GM20431 (cell line): ENCODE measurements around the gene RASSF8.
"Not testable (repeated sequence)": the region's sequence is repeated elsewhere in the genome, so short reads cannot be mapped to it uniquely, and the experiment has no call there.

ENCODE experiments used
- in situ Hi-C: fragments of 300-500 bp; cut with MseI, MboI; formaldehyde crosslinking; loops from one replicate; pipeline ENCODE4 v1.15.0; 2020; ENCODE audit warnings: low sequenced_read_pairs; ENCODE audit not compliant: unreplicated experiment

The RASSF8 gene

DNA sequence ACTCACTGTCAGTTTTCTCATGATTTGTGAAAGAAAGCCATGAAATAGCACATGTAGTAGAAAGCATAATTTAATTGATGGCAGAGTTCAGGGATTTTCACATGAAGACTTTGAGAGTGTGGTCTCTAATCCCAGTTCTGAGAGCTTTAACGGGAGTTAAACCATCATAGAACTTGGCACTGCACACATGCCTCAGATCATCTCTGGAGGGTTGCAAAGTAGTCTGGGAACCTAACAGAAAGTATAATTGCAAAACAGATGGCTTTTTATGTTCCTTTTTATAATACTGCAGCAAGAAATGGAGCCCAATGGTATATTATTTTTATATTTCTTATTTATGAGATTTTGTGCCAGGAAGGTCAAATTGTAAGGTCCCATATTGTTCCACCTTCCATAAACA is 88.4 kb downstream of the RASSF8 start:
- in situ Hi-C loops, result no loop called here

DNA sequence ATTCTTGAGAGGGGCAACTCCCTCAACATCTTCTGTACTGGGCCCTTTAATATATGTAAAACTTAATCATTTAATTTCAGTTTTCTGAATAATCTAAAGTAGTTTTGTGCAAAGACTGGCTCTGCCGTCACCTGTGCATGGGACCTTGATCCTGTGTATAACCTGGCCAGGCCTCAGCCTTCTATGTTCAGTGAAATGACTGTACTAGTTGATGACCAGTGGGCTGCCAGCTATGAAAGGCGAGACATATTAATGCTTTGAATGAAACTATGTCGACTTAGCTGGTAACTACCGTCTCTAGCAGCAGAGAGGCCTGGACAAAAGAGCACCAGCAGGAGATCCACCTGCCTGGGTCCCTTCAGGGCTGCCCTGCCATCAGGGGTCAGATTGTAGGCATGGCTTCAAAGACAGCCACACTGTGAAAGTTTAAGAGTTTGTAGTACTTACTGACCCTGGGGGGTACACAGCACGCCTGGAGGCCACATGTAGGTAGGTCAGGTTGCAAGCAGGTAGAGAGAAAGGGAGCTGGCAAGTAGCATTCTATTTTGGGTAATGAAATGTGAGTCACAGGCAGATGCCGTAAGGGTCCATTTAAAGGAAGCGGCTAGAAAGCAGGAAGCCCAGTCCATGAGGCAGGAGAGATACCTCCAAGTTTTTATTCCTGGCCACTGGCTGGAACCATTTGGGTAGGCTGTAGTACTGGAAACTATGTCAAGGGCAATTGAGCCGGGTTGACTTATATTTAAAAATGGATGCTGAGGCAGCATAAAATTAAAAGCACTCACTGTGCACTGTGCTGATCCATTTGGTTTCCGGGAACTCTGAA is 89.1 kb downstream of the RASSF8 start:
- in situ Hi-C loops, result no loop called here

- in situ Hi-C loops, result no loop called here
These were observed 94.2 kb downstream of the RASSF8 start for GRCh38 chr12:26052652-26053051.

DNA sequence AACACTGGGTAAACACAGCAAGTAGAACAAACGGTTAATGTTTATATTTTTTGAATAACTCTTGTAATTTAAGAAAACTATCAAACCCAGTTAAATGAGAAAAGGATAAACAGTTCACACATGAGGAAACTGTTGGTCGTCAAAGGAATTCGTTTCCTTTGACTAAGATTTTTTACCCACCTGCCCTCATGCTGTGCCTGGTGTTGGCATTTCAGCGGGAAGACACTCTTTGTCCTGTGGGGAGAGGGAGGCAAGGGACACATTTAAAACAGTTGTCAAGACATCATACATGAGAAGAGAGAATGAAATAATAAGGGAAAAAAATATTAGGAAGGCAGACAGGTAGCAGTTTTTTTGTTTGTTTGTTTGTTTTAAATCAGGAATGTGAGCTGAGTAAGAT is 95.9 kb downstream of the RASSF8 start:
- in situ Hi-C loops, result no loop called here

DNA sequence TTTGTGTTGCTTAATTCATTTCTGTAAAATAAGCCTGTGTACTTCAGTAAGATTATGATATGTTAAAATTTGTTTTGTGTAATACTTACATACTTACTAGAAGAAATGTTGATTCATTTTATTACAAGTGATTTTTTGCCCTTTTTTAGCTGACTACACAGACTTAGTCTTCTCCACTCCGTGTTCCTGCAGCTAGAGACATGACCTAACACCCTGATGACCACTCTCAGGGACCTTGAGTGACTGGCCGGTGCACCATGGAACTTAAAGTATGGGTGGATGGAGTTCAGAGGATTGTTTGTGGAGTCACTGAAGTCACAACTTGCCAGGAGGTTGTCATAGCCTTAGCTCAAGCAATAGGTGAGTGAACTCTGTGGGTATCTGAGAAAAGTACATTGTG is 96.6 kb downstream of the RASSF8 start:
- in situ Hi-C loops, result no loop called here

- in situ Hi-C loops, result no loop called here
These were observed 97.9 kb downstream of the RASSF8 start for GRCh38 chr12:26056335-26056734.

- in situ Hi-C loops, result not testable (repeated sequence)
These were observed 98.8 kb downstream of the RASSF8 start for GRCh38 chr12:26057271-26057670.

GRCh38 chr12:26058308-26058707 is 99.8 kb downstream of the RASSF8 start:
- in situ Hi-C loops, result no loop called here

DNA sequence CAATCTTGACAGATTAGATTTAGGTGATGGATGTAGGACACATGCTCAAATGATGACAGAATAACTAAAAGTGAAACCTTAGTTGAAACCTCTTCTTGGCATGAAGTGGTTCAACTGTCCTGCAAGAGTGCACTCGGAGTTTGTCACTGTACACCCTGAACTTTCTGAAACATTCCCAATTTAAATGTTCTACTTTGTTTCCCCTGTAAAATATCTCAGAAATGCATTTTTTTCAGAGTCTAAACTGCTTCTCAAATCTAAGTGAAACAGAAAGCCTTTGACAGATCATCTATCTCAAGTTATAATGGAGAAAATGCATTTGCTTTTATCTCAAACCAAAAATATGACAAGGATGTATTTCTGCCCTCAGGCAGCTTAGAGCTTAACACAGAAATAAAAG is 100.3 kb downstream of the RASSF8 start:
- in situ Hi-C loops, result no loop called here

- in situ Hi-C loops, result no loop called here
These were observed 103.5 kb downstream of the RASSF8 start for GRCh38 chr12:26062006-26062405.

DNA sequence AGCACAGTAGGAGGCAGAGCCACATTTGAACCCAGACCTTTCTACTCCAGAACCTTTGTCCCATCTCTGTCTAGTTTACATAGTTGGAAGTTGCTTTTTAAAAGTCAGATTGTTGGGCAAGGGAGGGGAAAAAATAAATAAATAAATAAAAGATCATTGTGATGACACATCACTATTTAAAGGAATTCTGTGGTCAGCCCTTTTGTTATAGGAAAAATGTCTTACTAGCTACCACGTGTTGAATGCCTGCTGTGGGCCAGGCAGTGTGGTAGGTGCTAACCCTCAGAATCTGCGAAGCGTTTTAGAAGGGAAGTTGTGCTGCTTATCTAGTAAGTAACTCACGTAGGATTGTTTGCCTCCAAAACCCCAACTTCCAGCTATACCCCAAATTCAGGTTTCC is 104.1 kb downstream of the RASSF8 start:
- in situ Hi-C loops, result no loop called here

DNA sequence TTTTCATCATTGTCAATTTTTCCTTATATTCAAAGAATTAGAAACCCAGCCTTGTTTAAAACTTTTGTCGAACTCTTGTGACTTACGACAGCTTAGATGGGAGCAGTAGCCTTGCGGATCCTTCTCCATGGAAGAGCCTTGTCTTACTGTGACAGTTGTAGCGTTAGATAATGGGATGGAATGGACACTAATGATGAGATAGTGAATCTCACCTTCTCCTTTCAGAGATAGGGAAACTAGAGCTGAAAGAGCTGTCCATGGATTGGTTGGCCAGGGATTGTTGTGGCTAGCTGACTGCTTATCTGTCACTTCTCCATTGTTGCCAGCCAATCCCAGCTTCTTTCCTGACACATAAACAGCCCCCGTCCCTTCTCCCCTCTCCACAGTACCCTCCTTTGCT is 107.0 kb downstream of the RASSF8 start:
- in situ Hi-C loops, result no loop called here

DNA sequence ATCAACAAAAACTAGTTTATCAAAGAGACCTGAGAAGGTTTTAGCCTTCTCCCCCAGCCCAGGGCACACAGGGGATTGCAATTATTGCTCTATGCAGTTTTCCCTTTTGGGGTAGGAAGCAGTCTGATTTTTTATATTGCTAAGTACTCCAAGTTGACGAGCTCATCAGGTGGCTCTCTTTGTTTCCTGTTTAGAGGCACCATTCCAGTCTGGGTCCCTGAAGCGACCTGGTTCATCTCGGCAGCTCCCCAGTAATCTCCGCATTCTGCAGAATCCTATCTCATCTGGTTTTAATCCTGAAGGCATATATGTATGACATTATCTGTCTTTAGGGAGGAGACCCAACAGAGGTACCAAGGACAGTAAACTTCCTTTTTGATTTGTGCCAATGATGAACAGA is 110.0 kb downstream of the RASSF8 start:
- in situ Hi-C loops, result no loop called here

- in situ Hi-C loops, result no loop called here
These were observed 111.3 kb downstream of the RASSF8 start for GRCh38 chr12:26069796-26070195.

GRCh38 chr12:26077915-26078702 is 119.6 kb downstream of the RASSF8 start:
- in situ Hi-C loops, result loop anchor here (25.0 kb wide), 1 partner anchor 534 kb away; no protein-coding TSS in a partner anchor

GRCh38 chr12:26080911-26081310 is 122.4 kb downstream of the RASSF8 start:
- in situ Hi-C loops, result loop anchor here (25.0 kb wide), 1 partner anchor 531 kb away; no protein-coding TSS in a partner anchor

DNA sequence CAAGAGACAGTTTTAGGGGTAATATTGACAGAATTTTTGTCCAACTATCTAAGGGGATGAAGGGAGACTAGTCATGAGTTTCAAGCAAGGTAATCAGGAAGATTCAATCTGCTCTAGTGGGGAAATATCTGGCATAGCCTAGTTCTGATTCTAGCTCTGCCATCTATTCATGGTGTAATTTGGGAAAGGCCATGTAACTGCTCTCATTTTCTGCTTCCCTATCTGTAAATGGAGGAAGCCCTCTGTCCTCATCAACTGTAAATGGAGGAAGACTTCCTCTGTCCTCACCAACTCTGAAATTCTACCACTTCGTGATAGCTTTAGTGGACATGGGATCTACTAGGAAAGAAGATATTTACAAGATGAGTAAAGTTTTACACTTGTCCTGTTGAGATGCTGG is 128.5 kb downstream of the RASSF8 start:
- in situ Hi-C loops, result loop anchor here (25.0 kb wide), 1 partner anchor 525 kb away; no protein-coding TSS in a partner anchor

DNA sequence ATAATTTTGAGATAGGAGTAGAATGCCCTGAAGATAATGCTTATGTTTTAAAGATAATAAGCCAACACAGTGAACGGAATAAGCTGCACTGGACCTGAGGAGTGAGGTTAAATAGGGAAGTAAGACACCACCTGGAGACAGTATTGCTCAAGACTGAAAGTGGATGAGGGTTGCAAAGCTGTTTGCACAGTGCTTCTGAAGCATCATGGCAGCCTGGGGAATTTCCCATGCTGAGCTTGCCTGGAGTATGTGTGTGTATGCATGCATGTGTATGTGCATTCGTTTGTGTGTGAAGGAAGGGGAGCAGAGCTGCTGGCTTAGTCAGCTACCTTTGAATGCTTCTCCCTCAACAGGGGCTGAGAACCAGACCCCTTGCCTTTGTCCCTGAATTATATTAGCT is 130.5 kb downstream of the RASSF8 start:
- in situ Hi-C loops, result loop anchor here (25.0 kb wide), 1 partner anchor 523 kb away; no protein-coding TSS in a partner anchor

- in situ Hi-C loops, result loop anchor here (25.0 kb wide), 1 partner anchor 521 kb away; no protein-coding TSS in a partner anchor
These were observed 132.5 kb downstream of the RASSF8 start for GRCh38 chr12:26090836-26091510.

GRCh38 chr12:26091822-26092221 is 133.3 kb downstream of the RASSF8 start:
- in situ Hi-C loops, result loop anchor here (25.0 kb wide), 1 partner anchor 520 kb away; no protein-coding TSS in a partner anchor
